GM11168 (cell line): Measurements from ENCODE around the gene HLA-DOB.

ENCODE experiments used
- in situ Hi-C: fragments of 300-500 bp; cut with MboI; formaldehyde crosslinking; loops from one replicate; pipeline ENCODE4 v1.12.0; 2022; ENCODE audit warnings: low sequenced_read_pairs; ENCODE audit not compliant: unreplicated experiment

Gene HLA-DOB

GRCh38 chr6:32764048-32764447 is 52.8 kb downstream of the HLA-DOB start:
- in situ Hi-C loops, result loop anchor here (25.0 kb wide), 1 partner anchor 702 kb away; no protein-coding TSS in a partner anchor

GRCh38 chr6:32763421-32763820 is 53.4 kb downstream of the HLA-DOB start, which contains the start of gene HLA-DQB2:
HLA-DQB2 (minus strand) TSS chr6:32763532; CDS start chr6:32763470, 62 bp downstream.
- in situ Hi-C loops, result loop anchor here (25.0 kb wide), 1 partner anchor 701 kb away; no protein-coding TSS in a partner anchor
